ENCODE measurements around the gene PXYLP1.
A peak's percentile ranks its signal among the peaks of the same experiment; 100 is the strongest.

Gene PXYLP1

GRCh38 chr3:141330235-141330634 is 98.6 kb downstream of the PXYLP1 start:
- no peak for DNase-seq

- no peak for DNase-seq
Measured at GRCh38 chr3:141330718-141331376, 99.2 kb downstream of the PXYLP1 start.

- DNase-seq = peak; percentile 96
Measured at GRCh38 chr3:141331377-141332318, 100.0 kb downstream of the PXYLP1 start.

DNA sequence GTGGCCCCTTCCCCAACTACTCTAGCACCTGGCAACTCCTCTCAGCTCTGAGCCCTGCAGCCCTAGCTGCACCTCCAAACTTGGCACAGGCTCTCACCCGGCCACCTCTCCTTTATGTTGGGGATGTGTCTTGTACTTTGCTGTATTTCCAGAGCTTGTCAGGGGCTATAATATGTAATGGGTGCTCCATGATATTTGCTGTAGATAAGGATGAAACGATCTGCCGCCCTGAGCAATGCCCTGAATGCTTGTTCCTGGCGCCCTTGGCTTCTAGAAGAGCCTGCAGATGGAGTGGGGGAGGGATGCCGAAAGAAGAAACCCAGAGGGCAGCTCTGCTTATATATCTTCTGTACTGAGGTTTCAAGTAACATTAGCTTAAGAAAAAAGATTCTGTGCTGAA is 100.8 kb downstream of the PXYLP1 start:
- DNase-seq = no peak

DNA sequence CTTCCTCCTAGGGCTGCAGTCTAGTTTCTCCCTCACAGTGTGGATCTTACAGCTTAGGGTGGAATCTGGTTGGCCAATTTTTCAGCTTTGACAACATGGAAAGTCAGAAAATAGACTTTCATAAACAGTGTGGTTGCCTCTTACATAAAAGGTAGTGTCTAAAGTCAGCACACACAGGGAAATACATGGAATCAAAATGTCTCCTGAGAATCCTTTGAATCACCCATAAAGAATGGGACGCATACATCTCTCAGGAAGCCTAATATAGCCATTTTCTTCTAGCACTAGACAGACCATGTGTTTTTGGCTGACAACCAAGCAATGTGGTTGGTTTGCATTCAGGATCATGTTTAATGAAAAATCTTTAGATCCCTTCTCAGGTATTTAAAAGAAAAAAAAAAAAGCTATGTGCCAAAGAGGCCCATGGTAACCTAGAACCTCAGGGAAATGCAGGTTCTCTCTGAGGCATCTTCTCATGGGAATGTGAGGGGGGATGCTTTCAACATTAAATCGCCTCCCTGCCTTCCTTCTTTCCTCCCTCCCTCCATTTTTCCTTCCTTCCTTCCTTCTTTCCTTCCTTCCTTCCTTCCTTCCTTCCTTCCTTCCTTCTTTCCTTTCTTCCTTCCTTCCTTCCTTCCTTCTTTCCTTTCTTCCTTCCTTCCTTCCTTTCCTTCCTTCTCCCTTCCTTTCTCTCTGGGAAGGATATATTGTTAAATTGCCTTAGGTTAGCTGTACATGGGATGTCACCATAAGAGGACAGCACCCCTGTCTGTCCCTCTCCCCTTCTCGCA is 102.4 kb downstream of the PXYLP1 start:
- peak; percentile 98 for DNase-seq

DNA sequence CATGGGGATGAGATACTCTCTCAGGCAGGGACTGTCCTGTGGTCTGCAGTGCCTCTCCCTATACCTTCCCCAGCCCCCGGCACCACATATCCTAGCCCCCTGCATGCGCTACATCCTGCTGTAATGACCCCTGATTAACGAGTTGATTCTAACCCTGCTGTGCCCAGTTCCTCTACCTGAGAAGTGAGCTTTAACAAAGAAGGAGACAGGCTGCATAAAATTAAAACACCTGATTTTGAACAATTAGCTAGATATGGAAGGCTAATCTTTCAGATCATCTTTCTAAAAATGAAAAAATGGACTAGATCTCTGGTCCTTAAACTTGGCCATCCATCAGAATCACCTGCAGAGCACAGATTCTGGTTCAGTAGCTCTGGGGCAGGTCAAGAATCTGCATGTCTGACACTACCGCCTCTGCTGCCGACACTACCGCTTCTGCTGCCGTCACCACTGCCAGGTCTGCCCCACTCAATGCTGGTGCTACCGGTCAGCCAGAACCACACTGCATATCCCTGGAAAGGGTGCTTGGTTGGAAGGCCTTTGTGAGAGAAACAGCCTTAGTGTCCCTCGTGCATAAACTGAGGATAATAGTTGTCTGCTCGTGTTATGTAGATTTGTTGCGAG is 103.1 kb downstream of the PXYLP1 start:
- no peak for DNase-seq

GRCh38 chr3:141335531-141336061 is 104.0 kb downstream of the PXYLP1 start:
- DNase-seq = peak; percentile 79

DNA sequence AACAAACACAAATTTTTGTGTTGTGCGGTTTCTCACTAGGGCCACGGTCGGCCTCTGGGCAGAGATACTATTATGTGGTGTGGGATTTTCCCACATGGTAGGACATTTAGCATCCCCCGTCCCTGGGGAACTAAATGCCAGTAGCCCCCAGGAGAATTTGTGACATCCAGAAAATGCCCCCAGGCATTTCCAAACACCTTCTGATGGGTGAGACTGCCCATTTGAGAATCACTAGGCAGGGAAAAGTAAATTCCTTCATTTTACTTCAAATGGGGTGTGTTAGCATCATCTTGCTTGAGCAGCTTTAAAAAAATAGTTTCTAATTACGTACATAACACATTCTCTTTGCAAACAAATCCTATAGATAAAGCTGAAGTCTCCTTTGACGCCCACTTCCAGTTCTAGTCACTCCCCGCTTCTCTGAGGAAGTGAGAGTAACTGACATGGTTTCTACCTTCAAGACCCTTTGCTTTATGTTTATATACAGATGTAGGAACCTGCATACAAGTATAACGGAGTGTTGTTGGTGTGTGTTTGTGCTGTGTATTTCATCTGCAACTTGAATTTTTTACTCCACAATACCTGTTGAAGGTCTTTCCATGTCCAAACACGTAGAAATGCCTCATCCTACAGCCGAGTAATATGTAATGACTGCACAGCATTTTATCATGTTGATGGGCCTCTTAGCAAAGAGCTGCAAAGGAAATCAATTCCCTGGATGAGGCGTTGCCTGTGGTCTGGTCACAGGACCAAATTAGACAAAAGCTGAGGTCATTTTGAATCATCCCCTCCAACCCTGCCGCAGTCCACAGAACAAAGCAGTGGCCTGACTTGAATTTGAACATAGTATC is 105.3 kb downstream of the PXYLP1 start:
- DNase-seq = peak; percentile 69

DNA sequence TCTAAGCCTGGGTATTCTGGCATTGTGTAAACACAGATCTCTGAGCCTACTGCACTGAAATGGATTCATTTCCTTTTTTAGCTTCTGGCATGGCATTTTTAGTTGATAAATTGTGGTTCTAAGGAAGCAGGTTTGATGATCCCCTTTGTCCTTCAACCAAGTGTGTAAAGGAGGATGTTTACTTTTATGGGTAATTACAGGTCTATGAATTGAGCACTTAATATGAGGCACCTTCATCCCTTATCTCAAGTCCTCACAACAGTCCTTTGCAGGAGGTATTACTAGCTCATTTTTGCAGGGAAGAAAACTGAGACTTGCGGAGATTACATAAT is 105.9 kb downstream of the PXYLP1 start:
- DNase-seq = no peak

- DNase-seq = no peak
Measured at GRCh38 chr3:141337991-141338390, 106.4 kb downstream of the PXYLP1 start.

DNA sequence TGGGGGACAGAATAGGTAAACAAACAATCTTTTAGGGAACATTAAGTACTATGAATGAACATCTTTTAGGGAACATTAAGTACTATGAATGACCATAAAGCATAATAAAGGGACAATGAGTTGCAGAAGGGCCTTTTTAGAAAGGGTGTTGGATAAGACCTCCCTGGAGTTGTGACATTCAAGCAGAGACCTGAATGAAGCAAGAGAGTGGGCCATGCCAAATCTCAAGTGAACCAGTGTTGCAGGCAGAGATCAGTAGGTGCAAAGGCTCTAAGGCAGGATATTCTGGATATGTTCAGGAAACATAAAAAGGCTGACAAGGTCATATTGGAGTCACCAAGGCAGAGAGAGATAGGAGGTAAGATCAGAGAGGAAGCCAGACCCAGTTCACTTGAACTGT is 107.3 kb downstream of the PXYLP1 start:
- DNase-seq = no peak

DNA sequence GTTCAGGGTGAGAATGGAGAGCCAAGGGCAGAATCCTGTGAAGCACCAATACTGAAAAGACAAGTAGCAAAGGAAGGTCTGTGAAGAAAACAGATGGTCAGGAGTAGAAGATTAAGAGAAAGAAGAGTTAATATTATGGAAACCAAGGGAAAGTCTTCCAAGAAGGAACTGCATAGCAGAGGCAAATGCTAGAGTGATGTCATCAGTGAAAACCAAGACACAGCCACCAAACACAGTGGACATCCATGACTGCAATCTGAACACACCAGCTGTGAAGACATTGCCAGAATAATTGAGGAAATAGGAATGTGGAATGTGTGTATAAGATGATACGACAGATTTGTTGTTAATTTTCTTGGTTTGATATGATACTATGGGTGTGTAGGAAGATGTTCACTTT is 109.9 kb downstream of the PXYLP1 start:
- no peak for DNase-seq

DNA sequence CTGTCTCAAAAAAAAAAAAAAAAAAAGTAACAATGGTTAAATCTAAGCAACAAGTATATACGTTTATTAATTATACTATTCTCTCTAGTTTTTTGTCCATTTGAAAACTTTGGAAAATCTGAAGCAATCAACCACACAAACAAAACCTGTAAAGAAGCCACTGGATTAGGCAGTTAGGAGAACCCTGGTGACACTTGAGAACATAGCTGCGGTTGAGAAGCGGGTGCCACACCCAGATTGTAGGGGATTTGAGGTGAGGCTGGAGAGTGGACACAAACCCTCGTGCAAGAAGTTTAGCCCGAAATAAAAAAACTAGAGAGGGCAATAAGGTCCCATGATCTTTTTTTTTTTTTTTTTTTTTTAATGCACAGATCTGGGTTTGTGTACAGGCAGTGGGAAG is 110.8 kb downstream of the PXYLP1 start:
- DNase-seq = no peak

- no peak for DNase-seq
Measured at GRCh38 chr3:141343077-141343476, 111.5 kb downstream of the PXYLP1 start.

DNA sequence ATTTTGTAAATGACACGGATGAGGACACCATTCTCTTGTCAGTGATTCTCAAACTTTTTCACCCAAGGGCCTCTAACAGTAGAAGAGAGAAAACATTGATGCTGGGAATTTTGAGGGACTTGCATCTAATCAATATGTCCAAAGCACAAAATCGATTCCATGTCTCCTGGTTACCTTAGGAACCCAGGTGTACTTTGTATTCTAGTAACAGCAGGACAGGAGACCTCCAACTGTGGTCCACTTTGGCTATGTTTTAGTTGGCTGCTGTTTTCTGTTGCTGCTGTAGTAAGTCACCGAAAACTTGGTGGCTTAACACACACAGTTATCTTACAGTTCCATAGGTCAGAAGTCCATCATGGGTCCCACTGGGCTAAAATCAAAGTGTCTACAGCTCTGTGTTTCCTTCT is 112.2 kb downstream of the PXYLP1 start:
- no peak for DNase-seq

Data from fibroblast of upper back skin (primary cell).